Measurements from ENCODE around the gene PTPN22.

Gene PTPN22

DNA sequence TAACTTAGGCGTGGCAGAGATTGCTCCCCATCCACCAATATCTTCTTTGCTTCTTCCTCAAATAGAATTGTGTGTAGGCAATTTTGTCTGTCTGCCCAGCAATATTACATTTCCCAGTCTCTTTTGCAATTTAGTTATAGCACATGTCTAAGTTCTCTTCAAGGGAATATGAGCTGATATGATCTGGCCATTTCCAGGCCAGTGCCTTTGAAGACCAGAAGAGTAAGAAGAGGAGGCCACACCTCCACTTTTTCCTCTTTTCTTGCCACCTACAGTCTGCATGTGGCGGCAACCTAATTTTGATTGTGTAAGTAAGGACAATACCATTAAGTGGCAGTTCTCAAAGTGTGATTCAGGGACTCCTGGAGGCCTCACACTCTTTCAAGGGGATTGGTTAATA, 52.9 kb downstream of the PTPN22 start:
- H3K36me3 ChIP-seq (ENCODE audit: control insufficient read depth, insufficient read depth, low read length), result no peaks in the 10 kb centered on the region
- H3K4me1 ChIP-seq (ENCODE audit: control insufficient read depth, insufficient read depth, low read length), result no peaks in the 10 kb centered on the region
- no peaks in the 10 kb centered on the region for H3K27me3 ChIP-seq (ENCODE audit: control insufficient read depth, insufficient read depth, low read length)
- H3K27ac ChIP-seq (ENCODE audit: low read depth, low read length), result no peak overlapping the region
- no peak overlapping the region for H3K9ac ChIP-seq (ENCODE audit: low read length)
- no peak overlapping the region for H3K4me3 ChIP-seq (ENCODE audit: low read length)

DNA sequence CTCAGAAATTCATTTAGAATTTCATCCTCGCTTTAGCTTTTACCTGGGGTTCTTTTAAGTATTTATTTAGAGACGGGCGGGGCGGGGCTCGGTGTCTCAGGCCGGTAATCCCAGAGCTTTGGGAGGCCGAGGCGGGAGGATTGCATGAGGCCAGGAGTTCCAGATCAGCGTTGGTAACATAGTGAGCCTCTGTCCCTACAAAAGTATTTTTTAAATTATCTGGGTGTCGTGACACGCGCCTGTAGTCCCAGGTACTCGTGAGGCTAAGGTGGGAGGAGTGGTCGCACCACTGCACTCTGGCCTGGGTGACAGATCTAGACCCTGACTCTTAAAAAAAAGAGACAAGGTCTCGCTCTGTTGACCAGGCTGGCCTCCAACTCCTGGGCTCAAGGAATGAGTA, 58.3 kb downstream of the PTPN22 start:
- peaks cover 2% of the 10 kb centered on the region for H3K4me1 ChIP-seq (ENCODE audit: control insufficient read depth, insufficient read depth, low read length)
- no peaks in the 10 kb centered on the region for H3K36me3 ChIP-seq (ENCODE audit: control insufficient read depth, insufficient read depth, low read length)
- H3K9ac ChIP-seq (ENCODE audit: low read length), result no peak overlapping the region
- no peak overlapping the region for H3K4me3 ChIP-seq (ENCODE audit: low read length)
- no peak overlapping the region for H3K27ac ChIP-seq (ENCODE audit: low read depth, low read length)
- no peaks in the 10 kb centered on the region for H3K27me3 ChIP-seq (ENCODE audit: control insufficient read depth, insufficient read depth, low read length)

DNA sequence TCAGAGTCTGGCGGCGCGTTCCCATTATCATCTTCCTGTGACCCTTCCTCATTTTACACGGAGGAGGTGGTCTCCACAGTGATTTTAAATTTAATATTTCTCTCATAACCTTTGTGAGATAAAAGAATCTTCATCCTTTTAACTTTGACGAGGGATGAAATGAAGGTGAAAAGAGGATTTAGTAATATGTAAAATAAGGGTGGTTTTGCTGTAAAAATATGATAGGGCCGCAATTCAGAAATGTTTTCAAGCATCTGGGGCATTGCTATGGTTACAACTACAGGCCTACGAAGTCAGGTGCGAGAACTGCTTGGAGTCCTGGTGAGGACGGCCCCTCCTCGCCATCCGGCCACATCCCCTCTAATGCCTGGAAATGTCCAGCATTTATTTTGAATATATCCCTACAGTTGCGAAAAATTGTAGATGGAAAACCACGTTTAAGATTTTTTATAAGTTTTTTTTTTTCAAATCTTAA, 58.8 kb downstream of the PTPN22 start:
- Histone ChIP-seq H3K36me3 (ENCODE audit: control insufficient read depth, insufficient read depth, low read length) (no peaks in the 10 kb centered on the region), H3K4me1 (ENCODE audit: control insufficient read depth, insufficient read depth, low read length) (peaks cover 2% of the 10 kb centered on the region), H3K27me3 (ENCODE audit: control insufficient read depth, insufficient read depth, low read length) (no peaks in the 10 kb centered on the region), H3K4me3 (ENCODE audit: low read length) (peak overlapping the region; percentile 63), H3K9ac (ENCODE audit: low read length) (no peak overlapping the region), H3K27ac (ENCODE audit: low read depth, low read length) (peak overlapping the region; percentile 76)

- no peaks in the 10 kb centered on the region for H3K36me3 ChIP-seq (ENCODE audit: control insufficient read depth, insufficient read depth, low read length)
- H3K4me3 ChIP-seq (ENCODE audit: low read length), result peak within 1 kb of the TSS; percentile 93
- peak within 1 kb of the TSS; percentile 77 for H3K9ac ChIP-seq (ENCODE audit: low read length)
- H3K27me3 ChIP-seq (ENCODE audit: control insufficient read depth, insufficient read depth, low read length), result no peaks in the 10 kb centered on the region
- H3K27ac ChIP-seq (ENCODE audit: low read depth, low read length), result peak within 1 kb of the TSS; percentile 93
- peaks cover 2% of the 10 kb centered on the region for H3K4me1 ChIP-seq (ENCODE audit: control insufficient read depth, insufficient read depth, low read length)
These were observed 59.4 kb downstream of the PTPN22 start, which contains the start of gene RSBN1 for GRCh38 chr1:113811888-113812660. RSBN1 (minus strand) TSS chr1:113812476; CDS start chr1:113812412, 64 bp downstream.

GRCh38 chr1:113811156-113811887, 60.2 kb downstream of the PTPN22 start:
- peaks cover 2% of the 10 kb centered on the region for H3K4me1 ChIP-seq (ENCODE audit: control insufficient read depth, insufficient read depth, low read length)
- H3K36me3 ChIP-seq (ENCODE audit: control insufficient read depth, insufficient read depth, low read length), result no peaks in the 10 kb centered on the region
- H3K9ac ChIP-seq (ENCODE audit: low read length), result peak overlapping the region; percentile 77
- peak overlapping the region; percentile 93 for H3K4me3 ChIP-seq (ENCODE audit: low read length)
- H3K27ac ChIP-seq (ENCODE audit: low read depth, low read length), result peak overlapping the region; percentile 93
- no peaks in the 10 kb centered on the region for H3K27me3 ChIP-seq (ENCODE audit: control insufficient read depth, insufficient read depth, low read length)

- Histone ChIP-seq H3K4me3 (ENCODE audit: low read length) (peak overlapping the region; percentile 93), H3K27me3 (ENCODE audit: control insufficient read depth, insufficient read depth, low read length) (no peaks in the 10 kb centered on the region), H3K4me1 (ENCODE audit: control insufficient read depth, insufficient read depth, low read length) (peaks cover 2% of the 10 kb centered on the region), H3K27ac (ENCODE audit: low read depth, low read length) (peak overlapping the region; percentile 58), H3K9ac (ENCODE audit: low read length) (no peak overlapping the region), H3K36me3 (ENCODE audit: control insufficient read depth, insufficient read depth, low read length) (no peaks in the 10 kb centered on the region)
These were observed 61.6 kb downstream of the PTPN22 start for GRCh38 chr1:113809670-113810602.

DNA sequence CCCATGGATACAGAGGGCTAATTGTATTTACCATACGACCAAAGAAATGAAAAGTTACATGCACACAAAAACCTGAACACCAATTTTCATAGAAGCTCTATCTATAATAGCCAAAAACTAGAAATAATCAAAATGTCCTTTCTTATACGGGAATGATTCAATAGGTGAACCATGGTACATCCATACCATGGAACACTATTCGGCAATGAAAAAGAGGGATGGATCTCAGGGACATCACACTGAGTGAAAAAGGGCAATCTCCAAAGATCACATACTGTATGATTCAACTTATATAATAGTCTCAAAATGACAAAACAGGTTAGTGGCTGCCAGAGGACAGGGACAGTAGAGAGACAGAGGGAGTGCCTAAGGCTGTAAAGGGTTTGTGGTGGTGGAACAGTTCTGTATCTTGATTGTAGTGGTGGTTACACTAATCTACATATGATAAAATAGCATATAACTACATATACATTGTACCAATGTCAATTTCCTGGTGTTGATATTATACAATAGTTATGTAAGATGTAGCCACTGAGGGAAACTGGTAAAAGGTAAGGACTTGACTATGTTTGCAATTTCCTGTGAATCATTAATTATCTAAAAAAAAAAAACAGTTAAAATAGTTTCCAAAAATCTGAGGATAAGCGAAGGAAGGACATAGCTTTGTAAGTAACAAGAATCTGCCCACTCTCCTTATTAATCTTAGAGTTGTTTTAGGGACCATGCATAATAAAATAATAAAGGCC, 62.9 kb downstream of the PTPN22 start:
- H3K4me3 ChIP-seq (ENCODE audit: low read length), result no peak overlapping the region
- peaks cover 2% of the 10 kb centered on the region for H3K4me1 ChIP-seq (ENCODE audit: control insufficient read depth, insufficient read depth, low read length)
- H3K36me3 ChIP-seq (ENCODE audit: control insufficient read depth, insufficient read depth, low read length), result no peaks in the 10 kb centered on the region
- H3K27ac ChIP-seq (ENCODE audit: low read depth, low read length), result no peak overlapping the region
- H3K9ac ChIP-seq (ENCODE audit: low read length), result no peak overlapping the region
- H3K27me3 ChIP-seq (ENCODE audit: control insufficient read depth, insufficient read depth, low read length), result no peaks in the 10 kb centered on the region

DNA sequence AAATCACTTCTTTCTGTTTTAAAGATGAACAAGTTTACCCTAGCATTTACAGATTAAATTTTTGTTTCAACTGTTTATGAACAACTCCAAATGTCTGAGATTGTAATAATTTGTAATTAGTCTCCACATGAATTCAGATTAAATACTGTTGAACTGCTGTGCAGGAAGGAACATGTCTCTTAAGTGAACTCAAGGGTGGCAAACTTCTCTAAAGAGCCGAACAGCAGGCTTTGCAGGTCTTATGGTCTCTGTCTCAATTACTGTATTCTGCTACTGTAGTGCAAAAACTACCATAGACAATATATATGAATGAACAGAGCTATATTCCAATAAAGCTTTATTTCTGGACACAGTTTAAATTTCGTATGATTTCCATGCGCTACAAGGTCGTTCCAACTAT, 65.9 kb downstream of the PTPN22 start:
- no peak overlapping the region for H3K9ac ChIP-seq (ENCODE audit: low read length)
- H3K27me3 ChIP-seq (ENCODE audit: control insufficient read depth, insufficient read depth, low read length), result no peaks in the 10 kb centered on the region
- H3K36me3 ChIP-seq (ENCODE audit: control insufficient read depth, insufficient read depth, low read length), result no peaks in the 10 kb centered on the region
- no peak overlapping the region for H3K4me3 ChIP-seq (ENCODE audit: low read length)
- H3K4me1 ChIP-seq (ENCODE audit: control insufficient read depth, insufficient read depth, low read length), result peaks cover 2% of the 10 kb centered on the region
- H3K27ac ChIP-seq (ENCODE audit: low read depth, low read length), result no peak overlapping the region

DNA sequence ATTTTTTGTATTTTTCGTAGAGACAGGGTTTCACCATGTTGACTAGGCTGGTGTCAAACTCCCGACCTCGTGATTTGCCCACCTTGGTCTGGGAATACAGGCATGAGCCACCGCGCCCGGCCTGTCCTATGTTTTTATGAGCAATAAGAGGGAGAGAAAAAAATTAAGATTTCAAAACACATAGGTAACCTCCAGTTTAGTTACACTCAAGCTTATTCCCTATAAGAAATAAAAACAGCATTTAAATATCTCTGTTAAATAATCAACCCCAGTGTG, 66.3 kb downstream of the PTPN22 start:
- no peaks in the 10 kb centered on the region for H3K36me3 ChIP-seq (ENCODE audit: control insufficient read depth, insufficient read depth, low read length)
- no peak overlapping the region for H3K4me3 ChIP-seq (ENCODE audit: low read length)
- H3K4me1 ChIP-seq (ENCODE audit: control insufficient read depth, insufficient read depth, low read length), result peaks cover 6% of the 10 kb centered on the region
- no peaks in the 10 kb centered on the region for H3K27me3 ChIP-seq (ENCODE audit: control insufficient read depth, insufficient read depth, low read length)
- no peak overlapping the region for H3K9ac ChIP-seq (ENCODE audit: low read length)
- no peak overlapping the region for H3K27ac ChIP-seq (ENCODE audit: low read depth, low read length)

- Histone ChIP-seq H3K36me3 (ENCODE audit: control insufficient read depth, insufficient read depth, low read length) (no peaks in the 10 kb centered on the region), H3K9ac (ENCODE audit: low read length) (no peak overlapping the region), H3K27me3 (ENCODE audit: control insufficient read depth, insufficient read depth, low read length) (no peaks in the 10 kb centered on the region), H3K4me1 (ENCODE audit: control insufficient read depth, insufficient read depth, low read length) (peaks cover 8% of the 10 kb centered on the region), H3K4me3 (ENCODE audit: low read length) (no peak overlapping the region), H3K27ac (ENCODE audit: low read depth, low read length) (no peak overlapping the region)
These were observed 66.9 kb downstream of the PTPN22 start for GRCh38 chr1:113804421-113805255.

- no peak overlapping the region for H3K27ac ChIP-seq (ENCODE audit: low read depth, low read length)
- H3K9ac ChIP-seq (ENCODE audit: low read length), result no peak overlapping the region
- H3K36me3 ChIP-seq (ENCODE audit: control insufficient read depth, insufficient read depth, low read length), result no peaks in the 10 kb centered on the region
- H3K27me3 ChIP-seq (ENCODE audit: control insufficient read depth, insufficient read depth, low read length), result no peaks in the 10 kb centered on the region
- peaks cover 6% of the 10 kb centered on the region for H3K4me1 ChIP-seq (ENCODE audit: control insufficient read depth, insufficient read depth, low read length)
- H3K4me3 ChIP-seq (ENCODE audit: low read length), result no peak overlapping the region
These were observed 69.0 kb downstream of the PTPN22 start for GRCh38 chr1:113802367-113803007.
